Measurements from ENCODE around the gene PRR16.

- no peak for TF ChIP-seq CTCF (IDR thresholded peaks at IDR 0.05)
- no peak for TF ChIP-seq POLR2A (IDR thresholded peaks at IDR 0.05)
- TF ChIP-seq POLR2AphosphoS5 (IDR thresholded peaks at IDR 0.05): no peak
Observed at GRCh38 chr5:120717381-120717780, 253.3 kb downstream of the PRR16 start.
